Right renal cortex interstitium (tissue), 3 donors: Measurements from ENCODE around the gene NAV2. TPM values are rescaled to one million over a fixed set of nuclear protein-coding genes. Genes with fewer than 3 reads are reported as not detected.

Experiments used
- DNase-seq, 3 donors: peaks; one replicate each; pipeline ENCODE4 v3.0.0-alpha.2; 2013; ENCODE audit warnings: low read depth in 3 of 3, low spot score in 2 of 3
- polyA plus RNA-seq, 3 donors: library from polyadenylated mRNA; unstranded; fragments of 120-200 nt; gene quantifications; one replicate each; pipeline ENCODE4 v1.2.1, GENCODE V29; 2013; ENCODE audit not compliant: insufficient read length in 3 of 3

Gene NAV2
- polyA plus RNA-seq, 3 donors = 32.9 to 38.0 (median 34.6) TPM

- DNase-seq = no peak
Observed at GRCh38 chr11:20008190-20008870, 295.7 kb downstream of the NAV2 start.

- no peak for DNase-seq
Observed at GRCh38 chr11:20008871-20009644, 296.4 kb downstream of the NAV2 start.

GRCh38 chr11:20010156-20010850, 297.7 kb downstream of the NAV2 start:
- no peak for DNase-seq

- no peak for DNase-seq
Observed at GRCh38 chr11:20010851-20011225, 298.2 kb downstream of the NAV2 start.

GRCh38 chr11:20011307-20011951, 298.8 kb downstream of the NAV2 start:
- no peak for DNase-seq

GRCh38 chr11:20013346-20014066, 300.9 kb downstream of the NAV2 start:
- DNase-seq = no peak

GRCh38 chr11:20014067-20014402, 301.4 kb downstream of the NAV2 start:
- DNase-seq = no peak

- no peak for DNase-seq
Observed at GRCh38 chr11:20015101-20015500, 302.5 kb downstream of the NAV2 start.

- DNase-seq = no peak
Observed at GRCh38 chr11:20015529-20016427, 303.1 kb downstream of the NAV2 start.

GRCh38 chr11:20016526-20016925, 303.9 kb downstream of the NAV2 start:
- DNase-seq = no peak

GRCh38 chr11:20017320-20017719, 304.7 kb downstream of the NAV2 start:
- DNase-seq = no peak

- DNase-seq = no peak
Observed at GRCh38 chr11:20020198-20020597, 307.6 kb downstream of the NAV2 start.

GRCh38 chr11:20020716-20021115, 308.1 kb downstream of the NAV2 start:
- no peak for DNase-seq

- no peak for DNase-seq
Observed at GRCh38 chr11:20021212-20021611, 308.6 kb downstream of the NAV2 start.

GRCh38 chr11:20021771-20022362, 309.2 kb downstream of the NAV2 start:
- no peak for DNase-seq

GRCh38 chr11:20022363-20023081, 309.9 kb downstream of the NAV2 start:
- DNase-seq = peak in 2 of 3 donors; percentile 61 to 76

- no peak for DNase-seq
Observed at GRCh38 chr11:20023082-20023426, 310.4 kb downstream of the NAV2 start.

- no peak for DNase-seq
Observed at GRCh38 chr11:20024172-20024935, 311.7 kb downstream of the NAV2 start.
